HS-27A (cell line): ENCODE data around the gene ECT2L.

ENCODE experiments used
- DNase-seq: peaks from one replicate; pipeline ENCODE4 v3.0.0-alpha.2; 2012; ENCODE audit warnings: low read depth, missing footprints

Gene ECT2L

GRCh38 chr6:138857775-138858174 lies 61.9 kb downstream of the ECT2L start:
- no peak for DNase-seq

- DNase-seq: no peak
Observed at GRCh38 chr6:138862456-138862855, 66.6 kb downstream of the ECT2L start.

GRCh38 chr6:138863321-138863720 lies 67.4 kb downstream of the ECT2L start:
- DNase-seq: no peak

GRCh38 chr6:138864343-138864890 lies 68.5 kb downstream of the ECT2L start:
- no peak for DNase-seq

- DNase-seq: no peak
Observed at GRCh38 chr6:138865480-138866109, 69.7 kb downstream of the ECT2L start.

- DNase-seq: no peak
Observed at GRCh38 chr6:138868181-138868580, 72.3 kb downstream of the ECT2L start.

- DNase-seq: no peak
Observed at GRCh38 chr6:138869398-138869797, 73.5 kb downstream of the ECT2L start.

- DNase-seq: no peak
Observed at GRCh38 chr6:138873191-138873590, 77.3 kb downstream of the ECT2L start.

GRCh38 chr6:138882369-138883017 lies 86.6 kb downstream of the ECT2L start:
- DNase-seq: no peak

GRCh38 chr6:138885156-138885819 lies 89.4 kb downstream of the ECT2L start:
- no peak for DNase-seq

GRCh38 chr6:138891255-138891986 lies 95.5 kb downstream of the ECT2L start:
- DNase-seq: no peak

GRCh38 chr6:138896104-138896756 lies 100.3 kb downstream of the ECT2L start:
- DNase-seq: no peak

GRCh38 chr6:138897031-138897430 lies 101.1 kb downstream of the ECT2L start:
- no peak for DNase-seq

GRCh38 chr6:138907167-138907566 lies 111.3 kb downstream of the ECT2L start:
- no peak for DNase-seq

GRCh38 chr6:138909511-138909910 lies 113.6 kb downstream of the ECT2L start:
- no peak for DNase-seq

- no peak for DNase-seq
Observed at GRCh38 chr6:138909975-138910374, 114.1 kb downstream of the ECT2L start.

- no peak for DNase-seq
Observed at GRCh38 chr6:138912308-138912707, 116.4 kb downstream of the ECT2L start.

GRCh38 chr6:138914701-138915100 lies 118.8 kb downstream of the ECT2L start:
- no peak for DNase-seq

- DNase-seq: no peak
Observed at GRCh38 chr6:138920906-138921305, 125.0 kb downstream of the ECT2L start.

- no peak for DNase-seq
Observed at GRCh38 chr6:138923561-138923960, 127.7 kb downstream of the ECT2L start.

GRCh38 chr6:138925806-138926205 lies 129.9 kb downstream of the ECT2L start:
- DNase-seq: no peak

- no peak for DNase-seq
Observed at GRCh38 chr6:138926579-138926978, 130.7 kb downstream of the ECT2L start.
